Measurements from ENCODE around the gene PAMR1.
"Not testable (repeated sequence)": the region's sequence is repeated elsewhere in the genome, so short reads cannot be mapped to it uniquely, and the experiment has no call there.

Gene PAMR1

DNA sequence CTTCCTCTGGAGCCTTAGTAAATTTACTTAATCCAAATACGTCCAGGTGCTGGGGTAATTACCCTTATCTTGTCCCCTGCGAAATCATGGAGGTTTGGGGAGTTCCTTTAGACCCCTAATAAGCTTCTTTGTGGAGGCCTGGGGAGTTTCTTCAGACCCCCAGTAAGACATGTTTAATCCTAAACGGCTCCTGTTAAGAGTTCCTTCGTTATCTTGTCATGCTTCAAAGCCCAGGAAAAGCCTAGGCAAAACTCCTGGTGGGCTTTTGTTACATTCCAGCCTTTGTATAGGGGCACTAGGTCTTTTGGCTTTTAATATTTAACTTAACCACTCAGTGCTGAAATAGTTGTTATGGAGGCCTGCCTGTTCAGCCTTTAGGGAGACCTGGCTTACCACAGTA is 18.1 kb upstream of the PAMR1 start:
- DNase-seq (ENCODE audit: low read depth in 2 of 2) = no peak

DNA sequence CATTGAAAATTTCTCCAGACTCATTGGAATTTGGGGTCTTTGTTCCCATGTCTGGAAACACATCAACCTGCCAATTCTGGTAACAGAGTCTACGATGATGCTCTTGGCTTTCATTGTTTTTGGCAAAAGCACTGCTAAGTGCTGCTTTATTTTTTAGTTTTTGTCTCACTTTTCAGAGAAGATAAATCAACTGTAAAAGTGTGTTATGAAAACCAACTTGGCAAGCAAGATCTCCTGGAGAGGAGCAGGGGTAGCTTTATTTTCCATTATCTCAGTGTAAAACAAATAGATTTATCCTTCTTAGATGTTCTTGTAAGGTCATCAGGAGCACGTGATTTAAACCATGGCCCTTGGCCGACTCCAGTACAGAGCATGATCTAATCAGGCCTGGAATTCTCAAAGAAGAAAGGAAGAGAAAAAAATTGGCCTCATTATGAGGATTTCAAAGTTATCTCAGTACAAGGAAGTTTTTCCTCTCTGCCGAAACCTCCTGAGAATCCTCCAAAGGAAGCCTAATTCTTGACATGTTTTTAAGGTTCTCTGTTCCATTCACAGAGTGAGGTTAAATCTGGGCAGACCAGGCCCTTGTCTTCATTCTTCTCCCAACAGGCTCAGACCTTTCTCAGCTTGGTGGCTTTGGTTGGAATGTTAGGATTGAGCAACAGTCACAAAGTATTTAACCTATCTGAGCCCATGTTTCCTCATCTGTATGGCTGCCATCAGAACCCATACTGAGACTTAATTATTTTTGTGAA is 16.4 kb upstream of the PAMR1 start:
- no peak for DNase-seq (ENCODE audit: low read depth in 2 of 2)

GRCh38 chr11:35540526-35540925 is 15.1 kb upstream of the PAMR1 start:
- no peak for DNase-seq (ENCODE audit: low read depth in 2 of 2)

DNA sequence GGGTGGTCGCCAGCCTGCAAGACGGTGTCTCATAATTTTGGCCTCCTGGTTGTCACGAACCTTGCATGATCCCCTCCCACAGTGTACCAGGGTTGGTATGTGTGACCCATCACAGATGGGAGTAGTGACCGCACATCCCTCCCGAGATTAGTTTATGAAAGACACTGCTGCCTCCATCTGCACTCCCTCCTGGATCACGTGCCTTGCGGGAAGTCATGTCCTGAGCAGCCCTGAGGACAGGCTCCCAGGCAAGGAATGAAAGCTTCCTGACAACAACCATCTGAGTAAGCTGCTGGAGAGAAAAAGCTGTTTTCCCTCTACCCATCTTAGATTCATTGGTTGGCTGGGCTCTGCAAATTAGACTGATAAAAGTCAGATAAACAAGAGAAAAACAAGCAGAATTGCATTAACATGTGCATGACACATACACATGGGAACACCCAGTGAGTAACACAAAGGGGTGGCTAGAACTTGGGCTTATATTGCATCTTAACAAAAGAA is 14.4 kb upstream of the PAMR1 start:
- DNase-seq (ENCODE audit: low read depth in 2 of 2) = no peak

- no peak for DNase-seq (ENCODE audit: low read depth in 2 of 2)
Observed at GRCh38 chr11:35539256-35539655, 13.8 kb upstream of the PAMR1 start.

GRCh38 chr11:35536470-35536869 is 11.1 kb upstream of the PAMR1 start:
- no peak for DNase-seq (ENCODE audit: low read depth in 2 of 2)

DNA sequence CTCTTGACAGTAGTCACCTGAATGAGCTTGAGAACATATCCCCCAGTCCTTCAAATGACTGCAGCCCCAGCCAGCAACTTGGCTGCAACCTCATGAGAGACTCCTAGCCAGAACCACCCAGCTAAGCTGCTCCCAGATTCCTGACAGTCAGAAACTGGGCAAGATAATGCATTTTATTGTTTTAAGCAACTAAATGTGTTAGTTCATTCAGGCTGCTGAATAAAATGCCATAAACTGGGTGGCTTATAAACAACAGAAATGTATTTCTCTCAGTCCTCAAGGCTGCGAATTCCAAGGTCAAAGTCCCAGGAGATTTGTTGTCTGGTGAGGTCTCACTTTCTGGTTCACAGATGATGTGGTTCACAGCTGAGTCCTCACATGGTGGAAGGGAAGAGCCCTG is 5.8 kb upstream of the PAMR1 start:
- DNase-seq (ENCODE audit: low read depth in 2 of 2) = no peak

DNA sequence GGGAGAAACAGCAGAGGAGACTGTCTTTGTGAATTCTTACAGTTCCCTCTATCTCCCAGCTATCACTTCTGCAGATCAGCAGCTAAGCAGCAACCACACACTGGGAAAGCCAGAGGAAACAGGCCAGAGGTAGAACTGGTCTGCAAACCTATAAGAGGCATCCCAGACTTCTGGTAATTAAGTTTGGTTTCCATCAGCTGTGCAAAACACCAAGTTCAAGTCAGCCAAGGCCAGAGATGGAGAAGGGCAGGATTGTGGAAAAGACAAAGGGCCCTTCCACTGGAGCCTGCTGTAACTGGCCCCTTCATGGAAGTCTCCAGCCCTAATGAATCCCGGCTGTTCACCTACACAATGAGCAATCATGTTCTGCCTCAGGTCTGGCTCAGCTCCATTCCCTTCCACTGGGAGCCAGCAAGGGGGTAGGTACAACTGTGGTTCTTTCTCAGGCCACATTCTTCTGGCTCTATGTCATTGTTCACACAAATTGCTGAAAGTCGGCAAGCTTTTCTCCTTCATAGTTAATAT is 4.6 kb upstream of the PAMR1 start:
- no peak for DNase-seq (ENCODE audit: low read depth in 2 of 2)

DNA sequence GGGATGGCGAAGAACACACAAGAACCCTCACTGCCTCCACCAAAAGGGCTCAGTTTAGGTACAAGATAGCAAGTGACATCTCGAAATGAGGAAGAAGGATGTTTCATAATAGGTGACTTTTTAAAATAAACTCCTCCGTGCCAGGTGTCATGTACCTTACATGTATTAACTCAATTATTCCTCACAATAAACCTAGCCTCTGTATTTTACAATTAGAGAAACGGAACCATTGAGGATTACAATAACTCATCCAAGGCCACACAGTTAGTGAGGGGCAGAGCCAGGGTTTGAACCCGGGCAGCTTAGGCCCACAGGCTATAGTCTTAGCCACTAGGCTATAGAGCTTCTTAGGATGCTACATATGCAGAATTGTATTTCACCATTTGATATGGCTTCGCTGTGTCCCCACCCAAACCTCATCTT is 965 bp upstream of the PAMR1 start:
- no peak for DNase-seq (ENCODE audit: low read depth in 2 of 2)

DNA sequence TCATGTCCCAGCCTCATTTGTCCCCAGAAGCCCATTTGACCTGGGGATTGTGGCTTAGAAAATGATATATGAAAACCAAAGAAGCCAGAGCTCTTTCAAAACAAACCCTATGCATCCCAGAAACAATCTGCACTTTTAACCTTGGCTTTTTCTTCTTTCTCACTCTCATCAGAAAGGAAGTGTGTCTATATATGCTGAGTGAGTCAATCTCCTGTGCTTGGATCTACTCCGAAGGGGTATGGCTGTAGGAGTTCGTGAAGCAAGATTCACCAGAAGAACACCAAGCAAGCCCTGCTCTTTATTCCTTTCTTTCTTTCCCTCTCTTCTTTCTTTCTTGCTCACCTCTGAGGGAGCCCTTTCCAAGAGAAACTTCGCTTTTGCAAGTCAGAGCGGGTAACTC is 636 bp downstream of the PAMR1 start:
- DNase-seq (ENCODE audit: low read depth in 2 of 2) = no peak

DNA sequence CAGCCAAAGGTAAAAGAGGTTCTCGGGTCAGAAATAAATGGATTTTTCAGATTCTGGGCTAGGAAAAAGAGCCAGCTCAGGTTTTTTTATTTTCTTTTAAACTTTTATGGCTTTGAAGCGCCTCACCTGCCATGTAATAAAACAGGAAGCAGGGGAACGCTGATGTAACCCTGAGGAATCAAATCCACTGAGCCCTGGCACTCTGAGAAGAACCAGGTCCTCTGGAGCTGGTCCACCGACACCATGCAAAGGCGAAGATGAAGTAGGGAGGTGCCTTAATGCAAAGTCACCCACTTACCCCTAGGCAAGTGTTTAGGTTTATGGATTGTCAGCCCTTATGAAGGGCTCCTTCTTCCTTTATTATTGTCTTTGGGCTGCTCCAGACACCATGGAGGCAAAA is 1.6 kb downstream of the PAMR1 start:
- DNase-seq (ENCODE audit: low read depth in 2 of 2) = no peak

DNA sequence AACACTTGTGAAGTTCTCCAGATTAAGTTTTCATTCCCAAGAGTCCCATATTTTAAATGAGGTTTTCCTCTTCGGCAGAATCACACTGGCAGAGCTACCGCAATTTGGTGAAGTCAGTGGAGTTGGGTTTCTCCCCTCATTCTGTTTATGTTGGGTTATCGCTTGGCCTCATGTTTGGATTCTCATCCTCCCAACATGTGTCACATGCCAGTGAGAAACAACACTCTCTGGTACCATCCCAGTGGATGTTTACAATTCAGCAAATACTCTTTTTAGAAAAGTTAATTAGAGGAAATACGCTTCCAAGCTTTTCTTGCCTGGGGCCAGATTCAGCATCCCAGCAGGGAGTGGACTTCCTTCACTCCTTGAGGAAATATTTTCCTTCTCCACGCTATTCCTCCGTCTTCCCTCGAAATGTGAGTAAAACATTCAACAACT is 2.1 kb downstream of the PAMR1 start:
- DNase-seq (ENCODE audit: low read depth in 2 of 2) = no peak

DNA sequence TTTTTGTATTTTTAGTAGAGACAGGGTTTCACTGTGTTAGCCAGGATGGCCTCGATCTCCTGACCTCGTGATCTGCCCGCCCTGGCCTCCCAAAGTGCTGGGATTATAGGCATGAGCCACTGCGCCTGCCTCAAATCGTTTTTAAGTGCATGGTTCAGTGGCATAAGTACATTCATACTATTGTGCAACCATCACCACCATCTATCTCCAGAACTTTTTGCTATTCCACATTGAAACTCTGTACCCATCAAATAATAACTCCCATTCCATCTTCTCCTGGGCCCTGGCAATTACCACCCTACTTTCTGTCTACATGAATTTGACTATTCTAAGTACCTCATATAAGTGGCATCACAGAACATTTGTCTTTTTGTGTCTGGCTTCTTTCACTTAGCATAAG is 3.3 kb downstream of the PAMR1 start:
- DNase-seq (ENCODE audit: low read depth in 2 of 2) = not testable (repeated sequence)

GRCh38 chr11:35520376-35520775 is 5.0 kb downstream of the PAMR1 start:
- DNase-seq (ENCODE audit: low read depth in 2 of 2) = no peak

GRCh38 chr11:35518766-35519165 is 6.7 kb downstream of the PAMR1 start:
- DNase-seq (ENCODE audit: low read depth in 2 of 2) = no peak

DNA sequence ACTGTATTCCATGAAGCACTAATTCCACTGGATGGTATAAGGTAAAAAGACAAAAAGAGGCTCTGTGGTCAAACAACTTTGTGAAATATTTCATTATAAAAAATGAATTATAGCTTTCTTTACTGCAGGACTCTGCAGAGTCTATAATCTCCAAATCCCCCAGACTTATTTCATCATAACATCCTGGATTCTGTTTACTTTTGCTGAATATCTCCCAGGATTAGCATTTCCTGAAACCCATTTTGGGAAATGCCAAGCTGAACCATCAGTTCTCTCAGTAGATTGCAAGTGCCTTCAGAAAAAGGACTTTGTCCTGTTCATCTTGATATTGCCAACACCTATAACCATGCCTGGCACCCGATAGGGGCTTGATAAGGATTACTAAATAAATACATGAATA is 7.9 kb downstream of the PAMR1 start:
- no peak for DNase-seq (ENCODE audit: low read depth in 2 of 2)

DNA sequence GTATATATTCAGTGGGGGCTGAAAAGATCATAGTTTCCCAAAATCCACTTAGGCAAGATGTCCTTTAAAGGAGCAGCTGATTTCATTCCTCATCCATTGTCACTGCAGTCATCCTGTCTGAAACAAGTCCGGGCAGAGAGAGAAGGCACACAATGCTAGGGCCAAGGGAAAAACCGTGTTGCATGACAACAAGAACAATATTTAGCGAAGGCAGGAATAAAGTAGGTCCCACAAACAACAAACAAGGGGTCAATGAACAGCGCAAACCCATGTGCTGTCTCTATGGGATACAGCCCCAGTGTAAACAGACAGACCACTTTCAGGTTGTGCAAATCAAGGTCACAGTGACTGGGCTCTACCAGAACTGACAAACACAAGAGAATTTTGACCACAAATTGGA is 9.0 kb downstream of the PAMR1 start:
- no peak for DNase-seq (ENCODE audit: low read depth in 2 of 2)

- no peak for DNase-seq (ENCODE audit: low read depth in 2 of 2)
Observed at GRCh38 chr11:35515224-35515623, 10.2 kb downstream of the PAMR1 start.

DNA sequence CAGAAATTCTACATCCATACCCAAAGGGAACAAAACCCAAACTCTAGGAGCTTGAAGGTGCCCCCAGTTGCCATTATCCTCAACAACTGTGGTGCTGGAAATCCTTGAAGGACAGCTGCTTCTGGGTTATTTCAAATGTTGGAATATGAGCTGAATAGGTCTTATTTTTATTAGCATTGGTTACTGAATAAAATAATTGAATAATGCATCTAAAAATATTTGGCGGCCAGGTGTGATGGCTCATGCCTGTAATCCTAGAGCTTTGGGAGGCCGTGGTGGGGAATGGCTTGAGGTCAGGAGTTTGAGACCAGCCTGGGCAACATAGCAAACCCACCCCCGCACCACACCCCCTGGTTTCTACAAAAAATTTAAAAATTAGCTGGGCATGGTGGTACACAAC is 10.9 kb downstream of the PAMR1 start:
- DNase-seq (ENCODE audit: low read depth in 2 of 2) = no peak

DNA sequence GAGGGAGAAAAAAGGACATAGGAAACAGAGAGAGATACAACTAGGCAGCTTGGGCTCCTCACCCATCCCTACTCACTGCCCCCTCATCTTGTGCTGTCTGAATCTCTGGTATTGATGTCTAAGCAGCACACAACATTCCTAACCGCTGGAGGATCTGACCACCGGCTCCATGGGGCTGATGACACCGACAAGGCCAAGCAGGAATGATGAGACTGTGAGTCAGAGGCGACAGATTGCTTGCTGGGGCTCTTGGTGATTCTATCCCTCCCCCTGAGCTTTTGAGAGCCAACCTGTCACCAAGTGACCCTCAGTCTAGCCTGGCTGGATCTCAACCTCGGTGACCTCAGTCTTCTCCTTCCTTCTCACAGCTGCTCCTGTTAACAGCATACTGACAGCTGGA is 13.8 kb downstream of the PAMR1 start:
- no peak for DNase-seq (ENCODE audit: low read depth in 2 of 2)

DNA sequence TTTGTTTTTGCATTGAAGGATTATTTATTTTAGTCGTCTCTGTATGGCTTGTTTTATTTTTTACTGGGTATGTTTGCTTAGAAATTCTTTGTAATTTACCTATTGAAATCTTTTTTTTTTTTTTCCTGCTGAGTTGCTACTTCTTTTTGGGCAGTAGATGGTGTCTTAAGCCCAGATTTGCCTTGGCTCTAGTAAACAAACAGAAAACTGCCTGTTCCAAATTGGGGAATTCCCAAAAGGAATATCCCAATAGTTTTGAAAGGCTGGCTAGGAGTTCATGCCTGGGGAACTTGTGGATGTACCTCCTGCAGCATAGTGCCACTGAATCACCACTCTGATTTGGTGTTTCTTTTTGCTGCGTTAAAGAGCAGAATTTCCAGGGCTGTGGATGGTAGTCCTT is 17.7 kb downstream of the PAMR1 start:
- no peak for DNase-seq (ENCODE audit: low read depth in 2 of 2)

DNA sequence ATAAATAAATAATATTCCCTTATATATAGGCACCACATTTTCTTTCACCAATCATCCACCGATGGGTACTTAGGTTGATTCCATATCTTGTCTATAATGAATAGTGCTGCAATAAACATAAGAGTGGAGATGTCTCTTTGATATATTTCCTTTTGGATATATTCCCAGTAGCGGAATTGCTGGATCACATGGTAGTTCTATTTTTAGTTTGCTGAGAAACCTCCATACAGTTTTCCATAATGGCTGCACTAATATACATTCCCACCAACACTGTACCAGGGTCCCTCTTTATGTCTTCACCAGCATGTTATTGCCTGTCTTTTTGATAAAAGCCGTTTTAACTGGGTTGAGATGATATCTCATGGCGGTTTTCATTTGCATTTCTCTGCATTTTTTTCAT is 23.6 kb downstream of the PAMR1 start:
- DNase-seq (ENCODE audit: low read depth in 2 of 2) = no peak

DNA sequence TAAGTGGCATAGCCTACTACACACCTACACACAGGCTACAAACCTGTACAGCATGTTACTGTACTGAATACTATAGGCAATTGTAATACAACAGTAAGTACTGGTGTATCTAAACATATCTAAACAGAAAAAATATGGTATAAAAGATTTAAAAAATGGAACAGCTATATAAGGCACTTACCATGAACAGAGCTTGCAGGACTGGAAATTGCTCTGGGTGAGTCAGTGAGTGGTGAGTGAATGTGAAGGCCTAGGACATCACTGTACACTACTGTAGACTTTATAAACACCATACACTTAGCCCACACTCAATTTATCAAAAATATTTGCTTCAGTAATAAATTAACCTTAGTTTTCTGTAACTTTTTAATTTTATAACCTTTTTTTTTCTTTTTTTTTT is 24.7 kb downstream of the PAMR1 start:
- DNase-seq (ENCODE audit: low read depth in 2 of 2) = no peak

DNA sequence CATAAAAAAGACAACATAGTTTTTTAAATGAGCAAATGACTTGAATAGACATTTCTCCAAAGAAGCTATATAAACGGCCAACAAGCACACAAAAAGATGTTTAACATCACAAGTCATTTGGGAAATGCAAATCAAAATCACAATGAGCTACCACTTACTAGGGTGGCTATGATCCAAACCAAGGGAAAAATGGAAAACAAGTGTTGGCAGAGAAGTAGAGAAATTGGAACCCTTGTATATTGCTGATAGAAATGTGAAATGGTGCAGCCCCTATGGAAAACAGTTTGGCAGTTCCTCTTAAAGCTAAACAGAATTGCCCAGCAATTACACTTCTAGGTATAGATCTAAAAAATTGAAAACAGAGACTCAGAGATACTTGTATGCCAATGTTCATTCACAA is 29.0 kb downstream of the PAMR1 start:
- no peak for DNase-seq (ENCODE audit: low read depth in 2 of 2)

All from stimulated activated CD8-positive, alpha-beta memory T cell treated with anti-CD3 and anti-CD28 coated beads, Interleukin-2, amount 100 ng/mL, for 48 hours (primary cell).